ENCODE data around the gene REN. TPM values are rescaled to one million over a fixed set of nuclear protein-coding genes. Genes with fewer than 3 reads are reported as not detected.

The REN gene
- total and polyA plus RNA-seq, 2 of the 13 experiments (the other 11 are each of a cell fraction or from before 2014, with no cell fraction given): not detected

GRCh38 chr1:204132718-204133117, 33.4 kb downstream of the REN start:
- no peak for ATAC-seq
- no peaks in the 10 kb centered on the region for H3K9me3 ChIP-seq (ENCODE audit: low read length)
- H3K36me3 ChIP-seq (replicated peaks in 1 of 2; ENCODE audit: control insufficient read depth in 1 of 2, insufficient read depth in 2 of 2, low read length in 2 of 2): peaks cover 0 to 4% of the 10 kb centered on the region in 2 experiments; a peak in 3 of 5 replicates
- DNase-seq (ENCODE audit: low spot score): no peak
- no peaks in the 10 kb centered on the region for H3K79me2 ChIP-seq (ENCODE audit: insufficient read depth, low read length)
- H3K4me3 ChIP-seq (replicated peaks in 1 of 3; ENCODE audit: insufficient read depth in 1 of 3, low read depth in 2 of 3, low read length in 3 of 3): no peak overlapping the region
- no peak overlapping the region for H2AFZ ChIP-seq (ENCODE audit: low read length)
- H3K4me1 ChIP-seq (ENCODE audit: insufficient read depth, low read length): peaks cover 28% of the 10 kb centered on the region
- H3K27me3 ChIP-seq (ENCODE audit: control insufficient read depth in 1 of 2, insufficient read depth in 2 of 2, low read length in 2 of 2): no peaks in the 10 kb centered on the region
- FAIRE-seq: no peak
- BruUV-seq (replicated peaks): no TSS peak
- ChIA-PET POLR2A (no interaction called here), CTCF (ENCODE audit: low intra/inter-chr PET ratio, low total read pairs) (no interaction called here)
- WGBS (ENCODE audit: low lambda C conversion rate): 88% methylated on average over 6 of the region's 6 CpGs
- in situ Hi-C loops (cut with HindIII; ENCODE audit: extremely low pct_ligation_motif_present, low pct_unique_long_range_greater_than_20kb): no loop called here
- intact Hi-C loops (cut with micrococcal nuclease; ENCODE audit: unreplicated experiment): no loop called here
- H3K27ac ChIP-seq (ENCODE audit: extremely low read length, insufficient read depth, low read length): no peak overlapping the region
- H3K9ac ChIP-seq (ENCODE audit: insufficient read depth, low read depth, low read length): no peak overlapping the region
- no peak for TF ChIP-seq PCBP1 (IDR thresholded peaks at IDR 0.05; ENCODE audit: borderline replicate concordance, low read depth, low read length)
- no peak for TF ChIP-seq ZNF672 (CRISPR knock-in tag; IDR thresholded peaks at IDR 0.05)
- no peak for TF ChIP-seq UBTF (CRISPR knock-in tag; IDR thresholded peaks at IDR 0.05)
- no peak overlapping the region for H3K4me2 ChIP-seq (ENCODE audit: low read depth, low read length)
- H4K20me1 ChIP-seq (ENCODE audit: insufficient read depth, low read length): no peaks in the 10 kb centered on the region

- POLR2A ChIA-PET: interaction anchor here (4.8 kb wide), 1 partner anchor 58 kb away, joined by 31 read pairs; the partner anchor contains the start of gene SOX13
Measured at GRCh38 chr1:204131978-204132377, 34.2 kb downstream of the REN start.

More at GRCh38 chr1:204131978-204132377, 34.2 kb downstream of the REN start:
- no peak overlapping the region for H2AFZ ChIP-seq (ENCODE audit: low read length)
- no peak overlapping the region for H3K27ac ChIP-seq (ENCODE audit: extremely low read length, insufficient read depth, low read length)
- in situ Hi-C loops (cut with HindIII; ENCODE audit: extremely low pct_ligation_motif_present, low pct_unique_long_range_greater_than_20kb) (no loop called here), intact Hi-C loops (cut with micrococcal nuclease; ENCODE audit: unreplicated experiment) (no loop called here)
- no peak for DNase-seq (ENCODE audit: low spot score)
- no peak overlapping the region for H3K4me2 ChIP-seq (ENCODE audit: low read depth, low read length)
- CTCF ChIA-PET (ENCODE audit: low intra/inter-chr PET ratio, low total read pairs): no interaction called here
- peaks cover 34% of the 10 kb centered on the region for H3K4me1 ChIP-seq (ENCODE audit: insufficient read depth, low read length)
- H3K27me3 ChIP-seq (ENCODE audit: control insufficient read depth in 1 of 2, insufficient read depth in 2 of 2, low read length in 2 of 2): no peaks in the 10 kb centered on the region
- H3K9me3 ChIP-seq (ENCODE audit: low read length): no peaks in the 10 kb centered on the region
- no peaks in the 10 kb centered on the region for H4K20me1 ChIP-seq (ENCODE audit: insufficient read depth, low read length)
- 100% methylated on average over 4 of the region's 4 CpGs for WGBS (ENCODE audit: low lambda C conversion rate)
- BruUV-seq (replicated peaks): no TSS peak
- H3K9ac ChIP-seq (ENCODE audit: insufficient read depth, low read depth, low read length): no peak overlapping the region
- H3K36me3 ChIP-seq (replicated peaks in 1 of 2; ENCODE audit: control insufficient read depth in 1 of 2, insufficient read depth in 2 of 2, low read length in 2 of 2): peaks cover under 1 to 2% of the 10 kb centered on the region in 2 experiments; a peak in 3 of 5 replicates
- no peaks in the 10 kb centered on the region for H3K79me2 ChIP-seq (ENCODE audit: insufficient read depth, low read length)
- no peak overlapping the region for H3K4me3 ChIP-seq (replicated peaks in 1 of 3; ENCODE audit: insufficient read depth in 1 of 3, low read depth in 2 of 3, low read length in 3 of 3)
- TF ChIP-seq PHB2 (IDR thresholded peaks at IDR 0.05; ENCODE audit: partially characterized antibody): no peak
- FAIRE-seq: no peak
- no peak for ATAC-seq

Data from HepG2 (cell line).